Testis (tissue), 3 donors: ENCODE results near the gene GTPBP1. TPM values are rescaled to one million over a fixed set of nuclear protein-coding genes. Genes with fewer than 3 reads are reported as not detected.

Experiments
- DNase-seq: peaks from one replicate; pipeline ENCODE4 v3.0.0-alpha.2; 2019
- H3K27ac ChIP-seq, 2 donors: fragments of 200-600 bp; sonication (generic); one replicate each; pipeline ENCODE4 v1.5.1; 2019
- H3K27me3 ChIP-seq: fragments of 200-600 bp; sonication (generic); one replicate; pipeline ENCODE4 v1.5.1; 2019
- H3K36me3 ChIP-seq: fragments of 200-600 bp; sonication (generic); one replicate; pipeline ENCODE4 v1.5.1; 2017; ENCODE audit warnings: low read depth; ENCODE audit errors: missing control alignments
- H3K4me1 ChIP-seq: fragments of 200-600 bp; sonication (generic); one replicate; pipeline ENCODE4 v1.5.1; 2019
- H3K4me3 ChIP-seq, 2 donors: fragments of 200-600 bp; sonication (generic); one replicate each; pipeline ENCODE4 v1.5.1; 2017 to 2019
- H3K9me3 ChIP-seq: fragments of 200-600 bp; sonication (generic); one replicate; pipeline ENCODE4 v1.5.1; 2017
- POLR2A ChIP-seq: fragments of 450-650 bp; IDR thresholded peaks from one replicate; pipeline ENCODE4 v1.6.1; 2017; ENCODE audit warnings: antibody characterized with exemption, mild to moderate bottlenecking, moderate library complexity
- WGBS, 2 donors: methylation state at CpG; one replicate each; pipeline ENCODE4 v1.1.5; 2018; 5-methylcytosine and 5-hydroxymethylcytosine counted together
- intact Hi-C: fragments of 100-400 bp; cut with DNase I; formaldehyde crosslinking; loops from one replicate; pipeline ENCODE4 v1.15.1; 2023; ENCODE audit warnings: low total_unique reads
- polyA plus RNA-seq: library from polyadenylated mRNA; stranded (reverse); fragments of 350-450 nt; fragmentation: Illumina TruSeq; extraction: RNeasy Lipid Tissue Mini Kit (QIAGEN cat#74804); gene quantifications from one replicate; pipeline ENCODE4 v1.2.3, GENCODE V29; 2014; ENCODE audit warnings: low read depth, low replicate concordance; ENCODE audit not compliant: insufficient read depth
- total RNA-seq, 2 donors: library from RNA; depleted of rRNA; stranded (reverse); fragments of >200 nt; gene quantifications; one replicate each; pipeline ENCODE4 v1.2.3, GENCODE V29; 2016
- TF ChIP-seq, protein P1 (sequence below), 3 experiments: fragments of 450-650 bp in 2 of 3; fragments of 200-600 bp in 1 of 3; sonication (generic) in 1 of 3; IDR thresholded peaks; one replicate each; pipeline ENCODE4 v1.5.1; 2016 to 2019; ENCODE audit warnings: antibody characterized with exemption in 3 of 3, mild to moderate bottlenecking in 2 of 3, moderate library complexity in 1 of 3

GTPBP1 gene
- total and polyA plus RNA-seq, 3 donors from 2014 or later: 53.1 to 89.8 (median 81.5) TPM

DNA sequence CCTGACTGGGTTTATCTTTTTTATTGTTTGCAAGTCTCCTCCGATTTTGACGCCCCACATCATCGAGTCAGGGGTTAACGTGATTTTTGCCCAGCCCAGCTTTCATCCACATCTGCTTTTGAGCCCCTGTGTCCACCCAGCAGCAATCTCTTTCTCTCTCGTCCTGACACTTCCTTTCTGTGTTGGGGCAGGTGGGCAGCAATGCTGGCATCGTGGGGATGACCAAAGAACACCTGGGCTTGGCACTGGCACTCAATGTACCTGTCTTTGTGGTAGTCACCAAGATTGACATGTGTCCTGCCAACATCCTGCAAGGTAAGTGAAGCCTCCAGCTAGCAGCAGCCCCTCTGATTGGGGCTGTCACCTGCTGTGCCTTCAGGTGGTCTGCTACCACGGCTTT, 15.8 kb downstream of the GTPBP1 start:
- 87 to 89% methylated on average over 7 of the region's 7 CpGs for WGBS, 2 donors
- no peak for DNase-seq
- H3K4me1 ChIP-seq: peaks cover 8% of the 10 kb centered on the region
- H3K27ac ChIP-seq: no peak overlapping the region
- TF ChIP-seq, protein P1, sequence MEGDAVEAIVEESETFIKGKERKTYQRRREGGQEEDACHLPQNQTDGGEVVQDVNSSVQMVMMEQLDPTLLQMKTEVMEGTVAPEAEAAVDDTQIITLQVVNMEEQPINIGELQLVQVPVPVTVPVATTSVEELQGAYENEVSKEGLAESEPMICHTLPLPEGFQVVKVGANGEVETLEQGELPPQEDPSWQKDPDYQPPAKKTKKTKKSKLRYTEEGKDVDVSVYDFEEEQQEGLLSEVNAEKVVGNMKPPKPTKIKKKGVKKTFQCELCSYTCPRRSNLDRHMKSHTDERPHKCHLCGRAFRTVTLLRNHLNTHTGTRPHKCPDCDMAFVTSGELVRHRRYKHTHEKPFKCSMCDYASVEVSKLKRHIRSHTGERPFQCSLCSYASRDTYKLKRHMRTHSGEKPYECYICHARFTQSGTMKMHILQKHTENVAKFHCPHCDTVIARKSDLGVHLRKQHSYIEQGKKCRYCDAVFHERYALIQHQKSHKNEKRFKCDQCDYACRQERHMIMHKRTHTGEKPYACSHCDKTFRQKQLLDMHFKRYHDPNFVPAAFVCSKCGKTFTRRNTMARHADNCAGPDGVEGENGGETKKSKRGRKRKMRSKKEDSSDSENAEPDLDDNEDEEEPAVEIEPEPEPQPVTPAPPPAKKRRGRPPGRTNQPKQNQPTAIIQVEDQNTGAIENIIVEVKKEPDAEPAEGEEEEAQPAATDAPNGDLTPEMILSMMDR (IDR thresholded peaks at IDR 0.05): no peak
- TF ChIP-seq POLR2A: no peak
- no peaks in the 10 kb centered on the region for H3K27me3 ChIP-seq
- H3K9me3 ChIP-seq: no peaks in the 10 kb centered on the region
- no peak overlapping the region for H3K4me3 ChIP-seq
- intact Hi-C loops: no loop called here
- no peaks in the 10 kb centered on the region for H3K36me3 ChIP-seq

- no peak overlapping the region for H3K4me3 ChIP-seq
- no peaks in the 10 kb centered on the region for H3K9me3 ChIP-seq
- TF ChIP-seq POLR2A: no peak
- TF ChIP-seq, protein P1 (IDR thresholded peaks at IDR 0.05): no peak
- H3K27ac ChIP-seq: no peak overlapping the region
- peaks cover 7% of the 10 kb centered on the region for H3K4me1 ChIP-seq
- intact Hi-C loops: no loop called here
- DNase-seq: no peak
- H3K36me3 ChIP-seq: no peaks in the 10 kb centered on the region
- WGBS, 2 donors: 90 to 96% methylated on average over 1 to 7 of the region's 7 CpGs
- no peaks in the 10 kb centered on the region for H3K27me3 ChIP-seq
Observed at GRCh38 chr22:38724176-38724575, 18.4 kb downstream of the GTPBP1 start.

GRCh38 chr22:38724926-38725571, 19.3 kb downstream of the GTPBP1 start:
- intact Hi-C loops: no loop called here
- no peak for DNase-seq
- peaks cover 7% of the 10 kb centered on the region for H3K4me1 ChIP-seq
- H3K27me3 ChIP-seq: no peaks in the 10 kb centered on the region
- H3K36me3 ChIP-seq: no peaks in the 10 kb centered on the region
- no peaks in the 10 kb centered on the region for H3K9me3 ChIP-seq
- 82 to 89% methylated on average over 3 of the region's 3 CpGs for WGBS, 2 donors
- TF ChIP-seq, protein P1 (IDR thresholded peaks at IDR 0.05): peak in 1 of 3 experiments; percentile 29
- TF ChIP-seq POLR2A: no peak
- no peak overlapping the region for H3K4me3 ChIP-seq
- no peak overlapping the region for H3K27ac ChIP-seq

DNA sequence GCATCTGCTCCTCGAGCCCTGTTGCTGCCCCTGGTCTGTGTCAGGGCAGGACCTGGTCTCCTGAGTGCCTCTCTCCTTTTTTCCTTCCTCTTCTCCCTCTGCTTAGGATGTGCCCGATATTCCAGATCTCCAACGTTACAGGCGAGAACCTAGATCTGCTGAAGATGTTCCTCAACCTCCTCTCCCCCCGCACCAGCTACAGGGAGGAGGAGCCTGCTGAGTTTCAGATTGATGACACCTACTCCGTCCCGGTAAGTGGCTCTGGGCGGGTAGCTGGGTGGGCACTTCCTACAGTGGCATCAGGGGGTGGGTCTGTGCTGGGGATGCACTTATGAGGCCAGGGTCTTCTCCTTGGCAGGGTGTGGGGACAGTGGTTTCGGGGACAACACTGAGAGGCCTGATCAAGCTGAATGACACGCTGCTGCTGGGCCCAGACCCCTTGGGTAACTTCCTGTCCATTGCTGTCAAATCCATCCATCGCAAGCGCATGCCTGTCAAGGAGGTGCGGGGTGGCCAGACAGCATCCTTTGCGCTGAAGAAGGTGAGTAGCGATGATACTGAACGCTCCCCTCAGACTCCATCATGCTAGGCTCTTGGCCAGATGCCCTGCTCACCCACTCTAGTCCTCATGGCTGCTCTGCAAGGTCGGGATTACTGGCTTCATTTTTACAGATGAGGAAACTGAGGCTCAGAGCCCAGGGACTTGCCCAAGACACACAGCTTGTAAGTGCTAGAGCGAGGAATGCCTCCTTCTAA, 20.3 kb downstream of the GTPBP1 start:
- Histone ChIP-seq H3K9me3 (no peaks in the 10 kb centered on the region), H3K27ac (no peak overlapping the region), H3K27me3 (no peaks in the 10 kb centered on the region), H3K4me3 (no peak overlapping the region), H3K4me1 (peaks cover 7% of the 10 kb centered on the region), H3K36me3 (no peaks in the 10 kb centered on the region)
- no peak for DNase-seq
- 94 to 95% methylated on average over 16 to 18 of the region's 18 CpGs for WGBS, 2 donors
- intact Hi-C loops: no loop called here
- TF ChIP-seq, protein P1 (IDR thresholded peaks at IDR 0.05): no peak
- TF ChIP-seq POLR2A: no peak
